ENCODE data around the gene SLC35G4.

Gene SLC35G4

DNA sequence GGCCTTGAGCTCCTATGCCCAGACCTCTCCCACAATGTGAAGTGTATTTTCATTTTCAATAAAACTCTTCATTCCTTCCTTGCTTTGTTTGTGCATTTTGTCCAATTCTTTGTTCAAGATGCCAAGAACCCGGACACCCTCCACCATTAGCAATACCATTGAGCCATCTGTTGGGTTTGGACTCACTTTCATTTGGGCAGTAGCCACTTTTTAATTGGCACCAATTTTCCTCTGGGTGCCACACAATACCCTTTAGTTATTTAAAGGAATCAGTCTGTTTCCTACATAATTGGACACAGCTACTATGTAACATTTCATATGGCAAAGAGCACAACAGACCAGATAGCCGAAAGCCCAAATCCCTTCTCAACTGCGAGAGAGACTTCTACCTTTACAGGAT is 22.5 kb upstream of the SLC35G4 start:
- Histone ChIP-seq H3K9ac (ENCODE audit: low read length) (no peak overlapping the region), H3K27ac (ENCODE audit: low read depth, low read length) (no peak overlapping the region), H3K36me3 (ENCODE audit: low read length) (no peaks in the 10 kb centered on the region), H3K9me3 (ENCODE audit: insufficient read depth, low read length) (no peaks in the 10 kb centered on the region), H3K79me2 (ENCODE audit: insufficient read depth, low read length) (no peaks in the 10 kb centered on the region), H3K9me2 (replicated peaks; ENCODE audit: insufficient read depth, low read length) (no peaks in the 10 kb centered on the region), H3K27me3 (ENCODE audit: low read length) (no peaks in the 10 kb centered on the region; the same call in 1 of the 2 replicates), H4K20me1 (ENCODE audit: low read depth, low read length) (no peaks in the 10 kb centered on the region), H3K4me2 (ENCODE audit: low read depth, low read length, poor library complexity, severe bottlenecking) (no peak overlapping the region), H3K4me3 (ENCODE audit: insufficient read depth, low read length, poor library complexity, severe bottlenecking) (no peak overlapping the region), H3F3A (ENCODE audit: insufficient read depth) (no peaks in the 10 kb centered on the region), H2AFZ (ENCODE audit: low read depth, low read length, severe bottlenecking) (no peak overlapping the region)
- TF ChIP-seq, protein P1, sequence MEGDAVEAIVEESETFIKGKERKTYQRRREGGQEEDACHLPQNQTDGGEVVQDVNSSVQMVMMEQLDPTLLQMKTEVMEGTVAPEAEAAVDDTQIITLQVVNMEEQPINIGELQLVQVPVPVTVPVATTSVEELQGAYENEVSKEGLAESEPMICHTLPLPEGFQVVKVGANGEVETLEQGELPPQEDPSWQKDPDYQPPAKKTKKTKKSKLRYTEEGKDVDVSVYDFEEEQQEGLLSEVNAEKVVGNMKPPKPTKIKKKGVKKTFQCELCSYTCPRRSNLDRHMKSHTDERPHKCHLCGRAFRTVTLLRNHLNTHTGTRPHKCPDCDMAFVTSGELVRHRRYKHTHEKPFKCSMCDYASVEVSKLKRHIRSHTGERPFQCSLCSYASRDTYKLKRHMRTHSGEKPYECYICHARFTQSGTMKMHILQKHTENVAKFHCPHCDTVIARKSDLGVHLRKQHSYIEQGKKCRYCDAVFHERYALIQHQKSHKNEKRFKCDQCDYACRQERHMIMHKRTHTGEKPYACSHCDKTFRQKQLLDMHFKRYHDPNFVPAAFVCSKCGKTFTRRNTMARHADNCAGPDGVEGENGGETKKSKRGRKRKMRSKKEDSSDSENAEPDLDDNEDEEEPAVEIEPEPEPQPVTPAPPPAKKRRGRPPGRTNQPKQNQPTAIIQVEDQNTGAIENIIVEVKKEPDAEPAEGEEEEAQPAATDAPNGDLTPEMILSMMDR (IDR thresholded peaks at IDR 0.05; ENCODE audit: insufficient read depth, low read length, poor library complexity, severe bottlenecking) = no peak
- TF ChIP-seq EZH2phosphoT487 (conservative IDR thresholded peaks at IDR 0.05; ENCODE audit: low read length) = no peak

DNA sequence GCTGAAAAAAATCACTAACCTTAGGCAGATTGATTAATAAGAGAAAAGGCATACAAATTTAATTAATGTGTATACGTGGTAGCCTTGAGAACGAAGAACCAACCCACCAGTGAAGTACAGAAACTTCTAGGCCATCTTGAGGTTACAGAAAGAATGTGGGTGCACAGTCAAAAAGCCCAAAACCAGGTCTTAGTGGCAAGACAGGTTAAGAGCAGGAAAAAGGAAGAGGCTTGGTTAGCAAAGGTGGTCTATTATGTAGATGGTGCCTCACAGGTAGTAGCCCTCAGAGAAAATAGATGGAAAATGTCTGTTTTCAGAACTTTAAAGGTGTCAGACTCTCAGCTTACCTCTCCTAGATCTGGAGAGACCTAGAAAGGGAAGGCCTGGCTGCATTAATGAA is 22.0 kb upstream of the SLC35G4 start:
- H2AFZ ChIP-seq (ENCODE audit: low read depth, low read length, severe bottlenecking) = no peak overlapping the region
- TF ChIP-seq EZH2phosphoT487 (conservative IDR thresholded peaks at IDR 0.05; ENCODE audit: low read length) = no peak
- TF ChIP-seq, protein P1 (IDR thresholded peaks at IDR 0.05; ENCODE audit: insufficient read depth, low read length, poor library complexity, severe bottlenecking) = no peak
- no peak overlapping the region for H3K4me3 ChIP-seq (ENCODE audit: insufficient read depth, low read length, poor library complexity, severe bottlenecking)
- H3F3A ChIP-seq (ENCODE audit: insufficient read depth) = no peaks in the 10 kb centered on the region
- no peaks in the 10 kb centered on the region for H4K20me1 ChIP-seq (ENCODE audit: low read depth, low read length)
- no peak overlapping the region for H3K9ac ChIP-seq (ENCODE audit: low read length)
- no peak overlapping the region for H3K27ac ChIP-seq (ENCODE audit: low read depth, low read length)
- no peaks in the 10 kb centered on the region; the same call in 1 of the 2 replicates for H3K27me3 ChIP-seq (ENCODE audit: low read length)
- H3K36me3 ChIP-seq (ENCODE audit: low read length) = no peaks in the 10 kb centered on the region
- H3K79me2 ChIP-seq (ENCODE audit: insufficient read depth, low read length) = no peaks in the 10 kb centered on the region
- H3K9me3 ChIP-seq (ENCODE audit: insufficient read depth, low read length) = no peaks in the 10 kb centered on the region
- H3K9me2 ChIP-seq (replicated peaks; ENCODE audit: insufficient read depth, low read length) = no peaks in the 10 kb centered on the region
- H3K4me2 ChIP-seq (ENCODE audit: low read depth, low read length, poor library complexity, severe bottlenecking) = no peak overlapping the region

DNA sequence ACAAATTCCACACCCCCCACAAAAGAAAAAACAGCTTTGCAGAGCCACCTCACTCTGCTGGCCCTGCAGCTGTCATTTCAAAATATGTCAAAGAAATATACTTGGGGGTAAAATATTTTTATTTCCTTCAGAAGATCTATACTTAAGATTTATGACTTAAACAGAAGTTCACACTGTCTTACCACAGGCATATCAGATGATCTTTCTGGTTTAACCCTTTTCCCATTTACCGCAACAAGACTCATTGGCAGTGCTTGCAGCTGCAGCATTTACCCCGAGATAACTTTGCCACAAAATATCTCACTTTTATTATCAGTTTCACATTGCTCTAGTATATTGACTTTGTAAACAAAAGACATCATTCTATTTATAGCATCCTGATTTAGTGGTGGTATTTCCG is 21.6 kb upstream of the SLC35G4 start:
- H3K27me3 ChIP-seq (ENCODE audit: low read length) = no peaks in the 10 kb centered on the region; the same call in 1 of the 2 replicates
- no peak overlapping the region for H3K9ac ChIP-seq (ENCODE audit: low read length)
- no peak for TF ChIP-seq EZH2phosphoT487 (conservative IDR thresholded peaks at IDR 0.05; ENCODE audit: low read length)
- no peak overlapping the region for H3K4me2 ChIP-seq (ENCODE audit: low read depth, low read length, poor library complexity, severe bottlenecking)
- H4K20me1 ChIP-seq (ENCODE audit: low read depth, low read length) = no peaks in the 10 kb centered on the region
- H3K36me3 ChIP-seq (ENCODE audit: low read length) = no peaks in the 10 kb centered on the region
- no peaks in the 10 kb centered on the region for H3K79me2 ChIP-seq (ENCODE audit: insufficient read depth, low read length)
- no peaks in the 10 kb centered on the region for H3K9me3 ChIP-seq (ENCODE audit: insufficient read depth, low read length)
- no peak overlapping the region for H3K27ac ChIP-seq (ENCODE audit: low read depth, low read length)
- no peak overlapping the region for H2AFZ ChIP-seq (ENCODE audit: low read depth, low read length, severe bottlenecking)
- no peak overlapping the region for H3K4me3 ChIP-seq (ENCODE audit: insufficient read depth, low read length, poor library complexity, severe bottlenecking)
- H3K9me2 ChIP-seq (replicated peaks; ENCODE audit: insufficient read depth, low read length) = no peaks in the 10 kb centered on the region
- no peaks in the 10 kb centered on the region for H3F3A ChIP-seq (ENCODE audit: insufficient read depth)

DNA sequence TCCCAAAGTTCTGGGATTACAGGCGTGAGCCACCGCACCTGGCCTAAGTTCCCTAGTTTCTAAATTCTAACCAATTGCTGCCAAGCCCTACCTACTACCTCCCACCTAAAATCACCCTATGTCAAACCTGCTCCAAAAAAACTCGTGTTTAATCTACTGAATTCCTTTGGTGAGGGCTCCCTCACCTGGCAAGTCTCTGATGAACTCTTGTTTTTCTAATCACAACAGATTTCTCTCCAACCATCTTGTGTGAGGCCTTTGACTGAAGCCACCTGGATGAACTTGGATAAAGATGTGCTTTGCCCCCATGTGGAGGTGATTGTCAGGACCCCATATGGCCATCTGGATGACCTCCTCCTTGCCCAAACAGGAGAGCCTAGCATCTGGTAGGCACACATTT is 17.4 kb upstream of the SLC35G4 start:
- Histone ChIP-seq H3F3A (ENCODE audit: insufficient read depth) (no peaks in the 10 kb centered on the region), H3K79me2 (ENCODE audit: insufficient read depth, low read length) (no peaks in the 10 kb centered on the region), H3K9ac (ENCODE audit: low read length) (no peak overlapping the region), H3K27ac (ENCODE audit: low read depth, low read length) (no peak overlapping the region), H4K20me1 (ENCODE audit: low read depth, low read length) (no peaks in the 10 kb centered on the region), H3K4me2 (ENCODE audit: low read depth, low read length, poor library complexity, severe bottlenecking) (no peak overlapping the region), H3K9me3 (ENCODE audit: insufficient read depth, low read length) (no peaks in the 10 kb centered on the region), H3K4me3 (ENCODE audit: insufficient read depth, low read length, poor library complexity, severe bottlenecking) (no peak overlapping the region), H3K36me3 (ENCODE audit: low read length) (no peaks in the 10 kb centered on the region), H2AFZ (ENCODE audit: low read depth, low read length, severe bottlenecking) (no peak overlapping the region), H3K9me2 (replicated peaks; ENCODE audit: insufficient read depth, low read length) (no peaks in the 10 kb centered on the region), H3K27me3 (ENCODE audit: low read length) (no peaks in the 10 kb centered on the region; the same call in 1 of the 2 replicates)
- TF ChIP-seq, protein P1 (IDR thresholded peaks at IDR 0.05; ENCODE audit: insufficient read depth, low read length, poor library complexity, severe bottlenecking) = no peak
- no peak for TF ChIP-seq EZH2phosphoT487 (conservative IDR thresholded peaks at IDR 0.05; ENCODE audit: low read length)
